Nucleus accumbens (tissue), 56 donors: ENCODE measurements around the gene COMMD6.
A peak's percentile ranks its signal among the peaks of the same experiment; 100 is the strongest.

Experiments
- DNase-seq, 56 donors: peaks; one replicate each; lab custom pipeline; 2025; lab: John Stamatoyannopoulos, UW

Gene COMMD6

GRCh38 chr13:75533861-75534260 is 3.8 kb downstream of the COMMD6 start:
- no peak for DNase-seq

- DNase-seq: no peak
Observed at GRCh38 chr13:75530549-75530961, 7.1 kb downstream of the COMMD6 start.

GRCh38 chr13:75521956-75522355 is 15.7 kb downstream of the COMMD6 start:
- DNase-seq: no peak

- no peak for DNase-seq
Observed at GRCh38 chr13:75518439-75519088, 19.1 kb downstream of the COMMD6 start.

GRCh38 chr13:75514080-75514995 is 23.3 kb downstream of the COMMD6 start:
- no peak for DNase-seq

- DNase-seq: no peak
Observed at GRCh38 chr13:75513271-75513670, 24.4 kb downstream of the COMMD6 start.

GRCh38 chr13:75512253-75512652 is 25.4 kb downstream of the COMMD6 start:
- DNase-seq: no peak

- DNase-seq: no peak
Observed at GRCh38 chr13:75511051-75511625, 26.5 kb downstream of the COMMD6 start.

GRCh38 chr13:75508002-75508548 is 29.6 kb downstream of the COMMD6 start:
- no peak for DNase-seq

GRCh38 chr13:75507027-75508001 is 30.3 kb downstream of the COMMD6 start:
- DNase-seq: peak in 2 of 56 donors; percentile 1 to 2

- DNase-seq: no peak
Observed at GRCh38 chr13:75506018-75506417, 31.6 kb downstream of the COMMD6 start.

- DNase-seq: peak in 1 of 56 donors; percentile 1
Observed at GRCh38 chr13:75505327-75505726, 32.3 kb downstream of the COMMD6 start.

- DNase-seq: no peak
Observed at GRCh38 chr13:75495938-75496337, 41.7 kb downstream of the COMMD6 start.

GRCh38 chr13:75494491-75494890 is 43.1 kb downstream of the COMMD6 start:
- DNase-seq: no peak

- no peak for DNase-seq
Observed at GRCh38 chr13:75493156-75493555, 44.5 kb downstream of the COMMD6 start.

- DNase-seq: no peak
Observed at GRCh38 chr13:75492389-75492788, 45.3 kb downstream of the COMMD6 start.

GRCh38 chr13:75491376-75491775 is 46.3 kb downstream of the COMMD6 start:
- no peak for DNase-seq

GRCh38 chr13:75489502-75490263 is 48.0 kb downstream of the COMMD6 start:
- no peak for DNase-seq
